COR-L47 (cell line): Measurements from ENCODE around the gene PRF1.
"Not testable (repeated sequence)": the region's sequence is repeated elsewhere in the genome, so short reads cannot be mapped to it uniquely, and the experiment has no call there.

ENCODE experiments used
- DNase-seq: peaks from one replicate; lab custom pipeline; 2025; lab: John Stamatoyannopoulos, UW

The PRF1 gene

GRCh38 chr10:70617798-70618568, 15.4 kb upstream of the PRF1 start:
- DNase-seq, result no peak

GRCh38 chr10:70616761-70617160, 14.2 kb upstream of the PRF1 start:
- DNase-seq, result no peak

- DNase-seq, result no peak
Observed at GRCh38 chr10:70615784-70616522, 13.4 kb upstream of the PRF1 start.

DNA sequence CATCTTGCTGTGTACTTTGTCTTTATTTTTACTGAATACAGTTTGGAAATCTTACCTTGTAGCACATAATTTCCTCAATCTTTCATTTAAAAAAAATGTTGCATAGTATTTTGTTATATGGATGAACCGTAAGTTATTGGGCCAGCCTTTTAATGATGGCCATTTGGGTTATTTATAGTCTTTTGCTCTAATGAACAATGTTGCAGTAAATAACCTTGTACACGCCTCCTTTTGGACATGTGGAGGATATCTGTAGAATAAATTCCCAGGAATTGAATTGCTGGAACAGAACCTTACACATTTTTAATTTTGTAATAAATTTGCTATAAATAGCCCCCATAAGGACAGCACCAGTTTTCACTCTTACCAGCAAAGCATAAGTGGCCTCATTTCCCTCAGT, 12.7 kb upstream of the PRF1 start:
- no peak for DNase-seq

GRCh38 chr10:70614364-70614763, 11.8 kb upstream of the PRF1 start:
- not testable (repeated sequence) for DNase-seq

DNA sequence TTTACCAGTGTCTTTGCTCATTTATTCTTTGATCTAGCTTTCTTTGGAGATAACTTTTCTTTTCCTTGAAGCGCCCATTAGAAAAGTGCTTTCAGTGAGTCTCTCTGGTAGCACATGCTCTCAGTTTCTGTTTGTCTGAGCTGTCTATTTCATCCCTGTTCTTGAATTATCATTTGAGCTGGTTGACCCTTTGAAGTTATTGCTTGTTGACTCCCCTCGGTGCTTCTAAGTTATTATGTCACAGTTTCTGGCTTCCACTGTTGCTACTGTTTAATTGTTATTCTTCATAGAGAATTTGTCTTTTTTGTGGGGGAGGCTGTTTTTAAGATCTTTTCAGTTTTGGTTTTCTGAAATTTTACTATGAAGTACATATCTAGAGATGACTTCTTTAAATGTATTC, 11.4 kb upstream of the PRF1 start:
- DNase-seq, result no peak

GRCh38 chr10:70607936-70608335, 5.4 kb upstream of the PRF1 start:
- DNase-seq, result no peak

GRCh38 chr10:70605161-70605560, 2.6 kb upstream of the PRF1 start:
- no peak for DNase-seq

DNA sequence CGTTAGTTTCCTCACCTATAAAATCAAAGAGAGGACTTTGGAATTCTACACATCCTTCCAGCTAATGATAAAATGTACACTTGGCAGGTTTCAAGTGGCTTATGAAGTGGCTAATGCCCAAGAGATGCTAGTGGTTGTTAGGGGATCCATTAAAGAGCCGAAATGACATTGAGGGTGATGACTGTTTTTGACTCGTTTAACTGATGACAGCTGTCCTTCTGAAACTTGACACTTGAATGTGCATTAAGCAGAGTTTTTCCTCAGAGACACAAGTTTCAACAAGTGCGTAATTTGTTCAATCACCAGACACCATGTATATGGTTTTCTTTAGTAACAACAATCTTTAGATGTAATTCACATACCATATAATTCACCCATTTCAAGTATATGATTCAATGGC, 1.6 kb upstream of the PRF1 start:
- no peak for DNase-seq

- no peak for DNase-seq
Observed at GRCh38 chr10:70603449-70603801, 884 bp upstream of the PRF1 start.

GRCh38 chr10:70601746-70602145, 795 bp downstream of the PRF1 start:
- DNase-seq, result no peak

- DNase-seq, result no peak
Observed at GRCh38 chr10:70600512-70601395, 1.8 kb downstream of the PRF1 start.

GRCh38 chr10:70599791-70600190, 2.8 kb downstream of the PRF1 start:
- no peak for DNase-seq

DNA sequence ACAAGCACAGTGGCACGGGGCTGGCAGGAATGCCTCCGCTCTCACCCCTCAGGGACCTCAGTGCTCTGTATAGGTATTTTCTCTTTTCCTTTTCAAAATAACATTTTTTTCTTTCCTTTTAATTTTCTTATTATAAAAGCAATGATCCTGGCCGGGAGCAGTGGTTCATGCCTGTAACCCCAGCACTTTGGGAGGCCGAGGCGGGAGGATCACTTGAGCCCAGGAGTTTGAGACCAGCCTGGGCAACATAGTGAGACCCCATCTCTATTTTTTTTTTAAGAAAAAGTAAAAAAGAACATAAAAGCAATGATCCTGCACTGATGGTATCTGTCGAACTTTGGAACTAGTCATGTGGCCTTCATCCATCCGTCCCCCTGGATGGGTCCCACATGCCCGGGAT, 3.2 kb downstream of the PRF1 start:
- no peak for DNase-seq

DNA sequence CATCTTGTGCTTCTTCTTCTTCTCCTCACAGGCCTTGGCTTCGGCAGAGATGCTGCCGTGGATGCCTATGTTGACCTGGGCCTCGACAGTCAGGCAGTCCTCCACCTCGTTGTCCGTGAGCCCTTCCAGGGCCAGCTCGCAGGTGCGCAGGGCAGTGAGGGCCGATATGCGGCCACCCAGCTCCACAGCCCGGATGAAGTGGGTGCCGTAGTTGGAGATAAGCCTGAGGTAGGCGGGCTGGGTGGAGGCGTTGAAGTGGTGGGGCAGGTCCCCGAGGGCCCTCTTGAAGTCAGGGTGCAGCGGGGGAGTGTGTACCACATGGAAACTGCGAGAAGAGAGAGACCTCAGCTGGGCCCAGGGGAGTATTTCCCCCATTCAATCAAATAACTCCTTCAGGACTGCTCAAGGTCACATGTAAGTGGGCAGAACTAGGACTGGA, 3.7 kb downstream of the PRF1 start:
- no peak for DNase-seq

- no peak for DNase-seq
Observed at GRCh38 chr10:70597856-70598815, 4.4 kb downstream of the PRF1 start.

- DNase-seq, result no peak
Observed at GRCh38 chr10:70596860-70597809, 5.4 kb downstream of the PRF1 start.

DNA sequence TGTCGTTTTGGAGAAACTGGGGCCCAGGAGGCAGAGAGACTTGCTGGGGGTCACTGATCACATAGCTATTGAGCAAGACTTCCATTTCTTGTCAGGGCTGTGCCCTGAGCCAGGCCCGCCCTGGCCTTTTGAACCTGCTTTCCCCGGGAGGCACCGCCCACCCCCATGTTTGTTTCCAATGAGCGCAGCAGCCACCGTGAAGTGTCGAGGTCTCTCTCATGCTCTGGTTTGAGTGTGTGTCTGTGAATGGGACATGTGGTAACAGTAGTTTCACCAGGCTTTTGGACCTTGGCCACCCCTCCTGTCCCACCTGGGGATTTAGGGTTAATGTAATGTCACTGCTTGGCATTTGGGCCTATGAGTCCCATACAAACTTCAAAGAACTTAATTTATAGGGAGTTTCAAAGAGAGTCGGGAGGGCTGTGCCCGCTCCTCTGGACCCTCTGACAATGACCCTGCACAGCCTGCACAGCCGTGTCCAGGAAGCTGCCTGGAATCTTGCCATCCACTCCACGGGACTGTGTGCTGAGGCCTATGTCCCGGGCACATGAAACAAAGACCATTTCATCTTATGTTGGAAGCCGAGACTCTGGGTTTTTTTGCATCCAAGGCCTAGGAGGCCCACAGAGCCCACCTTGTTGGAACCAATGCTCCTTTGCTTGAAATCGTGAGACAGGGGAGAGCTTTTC, 6.3 kb downstream of the PRF1 start:
- DNase-seq, result no peak

DNA sequence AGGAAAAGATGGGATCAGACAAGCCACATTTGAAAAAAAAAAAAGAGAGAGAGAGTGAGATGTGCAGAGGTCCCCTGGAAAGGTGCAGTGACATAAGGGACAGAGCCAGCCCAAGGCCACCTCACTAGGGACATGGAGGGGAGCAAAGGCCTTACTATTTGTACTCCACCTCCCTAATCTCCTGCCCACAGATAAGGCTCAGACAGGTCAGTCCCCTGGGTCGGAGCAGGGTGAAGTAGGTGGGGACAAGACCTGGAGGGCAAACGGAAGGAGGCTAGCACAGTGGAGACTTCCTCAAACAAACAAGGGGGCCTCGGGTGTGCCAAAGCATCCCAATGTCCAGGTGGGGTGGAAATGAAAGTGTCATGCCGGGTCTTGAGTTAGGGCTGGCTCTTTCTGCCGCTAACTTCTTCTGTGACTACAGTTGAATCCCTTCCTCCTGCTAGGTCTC, 7.0 kb downstream of the PRF1 start:
- DNase-seq, result no peak

DNA sequence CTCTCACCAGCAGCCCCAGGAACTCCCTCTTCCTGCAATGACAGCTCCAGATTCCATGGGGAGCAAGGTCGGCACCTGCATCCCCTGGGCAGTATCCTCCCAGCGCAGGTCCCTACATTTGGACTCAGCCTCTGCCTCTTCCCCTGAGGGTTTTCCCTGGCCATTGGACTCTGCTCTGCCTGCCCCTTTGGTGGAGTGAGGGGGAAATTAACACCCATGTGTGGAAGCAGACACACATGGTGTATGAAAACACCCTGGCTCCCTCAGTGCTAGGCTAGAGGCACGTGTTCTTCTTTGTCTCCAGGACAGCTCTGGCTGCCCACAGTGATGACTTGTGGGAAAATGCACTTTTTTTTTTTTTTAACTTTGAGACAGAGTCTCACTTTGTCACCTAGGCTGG, 8.4 kb downstream of the PRF1 start:
- DNase-seq, result no peak
